A549 (cell line): ENCODE measurements around the gene PLCD3.

Experiments
- CEBPB ChIP-seq, 2 experiments: fragments of >200 bp in 1 of 2; sonication (Bioruptor Twin) in 1 of 2; formaldehyde crosslinking in 1 of 2; IDR thresholded peaks; 2 replicates each; pipeline ENCODE4 v1.6.1; 2012 to 2016
- CHD2 ChIP-seq: fragments of 150-350 bp; IDR thresholded peaks from 2 replicates; pipeline ENCODE4 v1.6.1; 2014; ENCODE audit warnings: low read length; ENCODE audit not compliant: partially characterized antibody
- ESRRA ChIP-seq: fragments of 150-350 bp; IDR thresholded peaks from 2 replicates; pipeline ENCODE4 v1.6.1; 2014; ENCODE audit warnings: mild to moderate bottlenecking, low read length, borderline replicate concordance
- HOXB5 ChIP-seq: fragments of 250-450 bp; sonication (Bioruptor Pico); IDR thresholded peaks from 2 replicates; pipeline ENCODE4 v1.5.0; 2020; ENCODE audit warnings: mild to moderate bottlenecking, moderate library complexity
- POLR2A ChIP-seq: IDR thresholded peaks from 2 replicates; pipeline ENCODE4 v1.6.1; 2012; ENCODE audit warnings: mild to moderate bottlenecking, low read length
- RAD21 ChIP-seq, 2 experiments: fragments of >200 bp in 1 of 2; sonication (Bioruptor Twin) in 1 of 2; formaldehyde crosslinking in 1 of 2; IDR thresholded peaks in 1 of 2; conservative IDR thresholded peaks in 1 of 2; 2 replicates in 1 of 2; 3 replicates in 1 of 2; pipeline ENCODE4 v1.6.1; 2012 to 2018; ENCODE audit warnings: inconsistent platforms in 1 of 2
- SREBF2 ChIP-seq: fragments of 450-650 bp; IDR thresholded peaks from 2 replicates; pipeline ENCODE4 v1.6.1; 2014; ENCODE audit warnings: mild to moderate bottlenecking, moderate library complexity
- TF ChIP-seq, protein P1 (sequence below): fragments of 200-600 bp; sonication (generic); IDR thresholded peaks from 2 replicates; pipeline ENCODE4 v1.6.1; 2016; ENCODE audit warnings: antibody characterized with exemption, mild to moderate bottlenecking, moderate library complexity
- TF ChIP-seq, protein P2 (sequence below): fragments of >200 bp; sonication (Bioruptor Twin); formaldehyde crosslinking; IDR thresholded peaks from 3 replicates; pipeline ENCODE4 v1.5.1; 2016

DNA sequence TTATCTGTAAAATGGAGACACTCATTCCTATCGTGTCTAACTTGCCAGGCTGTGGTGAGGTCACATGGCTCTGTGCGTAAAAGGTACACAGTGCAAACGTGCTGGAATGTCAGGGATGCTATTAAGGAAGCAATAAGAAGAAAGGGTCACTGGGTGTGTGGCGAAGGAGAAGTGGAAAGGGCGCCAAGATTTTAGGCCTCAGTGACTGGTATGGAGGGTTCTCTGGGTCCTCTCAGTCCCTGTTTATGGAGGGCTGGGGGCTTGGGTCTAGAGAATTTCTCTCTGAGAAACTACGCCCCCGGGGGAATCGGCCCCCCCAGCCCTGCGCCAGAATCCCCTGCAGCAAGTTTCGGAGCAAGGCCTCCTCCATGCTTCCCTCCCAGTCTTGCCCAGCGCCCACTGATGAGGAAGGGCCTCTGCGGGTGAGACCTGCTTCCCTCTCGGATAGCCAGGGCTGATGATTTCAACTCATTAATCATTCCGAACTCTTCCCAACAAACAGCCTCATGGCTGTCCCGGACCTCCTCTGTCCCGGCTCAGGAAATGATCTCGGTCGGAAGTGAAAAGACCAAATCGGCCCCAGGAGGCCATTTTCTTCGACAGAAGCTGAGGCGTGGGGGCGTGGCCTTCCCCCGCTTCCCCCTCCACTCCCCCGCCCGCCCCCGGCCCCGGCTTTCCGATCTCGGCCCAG is 14.7 kb upstream of the PLCD3 start:
- TF ChIP-seq POLR2A (no peak; the same call in none of the 2 replicates), HOXB5 (peak; percentile 83; the same call in 1 of the 2 replicates), RAD21 (conservative IDR thresholded peaks at IDR 0.05 in 1 of 2, IDR thresholded peaks at IDR 0.05 in 1 of 2) (no peak), SREBF2 (no peak), CEBPB (IDR thresholded peaks at IDR 0.05) (no peak), CHD2 (no peak), ESRRA (no peak)
- TF ChIP-seq, protein P1, sequence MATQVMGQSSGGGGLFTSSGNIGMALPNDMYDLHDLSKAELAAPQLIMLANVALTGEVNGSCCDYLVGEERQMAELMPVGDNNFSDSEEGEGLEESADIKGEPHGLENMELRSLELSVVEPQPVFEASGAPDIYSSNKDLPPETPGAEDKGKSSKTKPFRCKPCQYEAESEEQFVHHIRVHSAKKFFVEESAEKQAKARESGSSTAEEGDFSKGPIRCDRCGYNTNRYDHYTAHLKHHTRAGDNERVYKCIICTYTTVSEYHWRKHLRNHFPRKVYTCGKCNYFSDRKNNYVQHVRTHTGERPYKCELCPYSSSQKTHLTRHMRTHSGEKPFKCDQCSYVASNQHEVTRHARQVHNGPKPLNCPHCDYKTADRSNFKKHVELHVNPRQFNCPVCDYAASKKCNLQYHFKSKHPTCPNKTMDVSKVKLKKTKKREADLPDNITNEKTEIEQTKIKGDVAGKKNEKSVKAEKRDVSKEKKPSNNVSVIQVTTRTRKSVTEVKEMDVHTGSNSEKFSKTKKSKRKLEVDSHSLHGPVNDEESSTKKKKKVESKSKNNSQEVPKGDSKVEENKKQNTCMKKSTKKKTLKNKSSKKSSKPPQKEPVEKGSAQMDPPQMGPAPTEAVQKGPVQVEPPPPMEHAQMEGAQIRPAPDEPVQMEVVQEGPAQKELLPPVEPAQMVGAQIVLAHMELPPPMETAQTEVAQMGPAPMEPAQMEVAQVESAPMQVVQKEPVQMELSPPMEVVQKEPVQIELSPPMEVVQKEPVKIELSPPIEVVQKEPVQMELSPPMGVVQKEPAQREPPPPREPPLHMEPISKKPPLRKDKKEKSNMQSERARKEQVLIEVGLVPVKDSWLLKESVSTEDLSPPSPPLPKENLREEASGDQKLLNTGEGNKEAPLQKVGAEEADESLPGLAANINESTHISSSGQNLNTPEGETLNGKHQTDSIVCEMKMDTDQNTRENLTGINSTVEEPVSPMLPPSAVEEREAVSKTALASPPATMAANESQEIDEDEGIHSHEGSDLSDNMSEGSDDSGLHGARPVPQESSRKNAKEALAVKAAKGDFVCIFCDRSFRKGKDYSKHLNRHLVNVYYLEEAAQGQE: 0 out of 2 replicates have a peak, but pooled peaks have one; percentile 37
- TF ChIP-seq, protein P2, sequence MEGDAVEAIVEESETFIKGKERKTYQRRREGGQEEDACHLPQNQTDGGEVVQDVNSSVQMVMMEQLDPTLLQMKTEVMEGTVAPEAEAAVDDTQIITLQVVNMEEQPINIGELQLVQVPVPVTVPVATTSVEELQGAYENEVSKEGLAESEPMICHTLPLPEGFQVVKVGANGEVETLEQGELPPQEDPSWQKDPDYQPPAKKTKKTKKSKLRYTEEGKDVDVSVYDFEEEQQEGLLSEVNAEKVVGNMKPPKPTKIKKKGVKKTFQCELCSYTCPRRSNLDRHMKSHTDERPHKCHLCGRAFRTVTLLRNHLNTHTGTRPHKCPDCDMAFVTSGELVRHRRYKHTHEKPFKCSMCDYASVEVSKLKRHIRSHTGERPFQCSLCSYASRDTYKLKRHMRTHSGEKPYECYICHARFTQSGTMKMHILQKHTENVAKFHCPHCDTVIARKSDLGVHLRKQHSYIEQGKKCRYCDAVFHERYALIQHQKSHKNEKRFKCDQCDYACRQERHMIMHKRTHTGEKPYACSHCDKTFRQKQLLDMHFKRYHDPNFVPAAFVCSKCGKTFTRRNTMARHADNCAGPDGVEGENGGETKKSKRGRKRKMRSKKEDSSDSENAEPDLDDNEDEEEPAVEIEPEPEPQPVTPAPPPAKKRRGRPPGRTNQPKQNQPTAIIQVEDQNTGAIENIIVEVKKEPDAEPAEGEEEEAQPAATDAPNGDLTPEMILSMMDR: no peak
